Urothelium cell line (cell line): ENCODE results near the gene ILK.

Experiments
- DNase-seq: peaks from one replicate; pipeline ENCODE4 v3.0.0; 2011; ENCODE audit warnings: low spot score, mixed read lengths
- FAIRE-seq: peaks from 2 replicates; lab custom pipeline; 2011; peaks lifted over from hg19 to GRCh38; lab: Jason Lieb, UNC

The ILK gene

GRCh38 chr11:6572215-6572614 lies 31.4 kb upstream of the ILK start:
- FAIRE-seq (no peak), DNase-seq (no peak)

- DNase-seq = no peak
- no peak for FAIRE-seq
Measured at GRCh38 chr11:6574816-6575715, 28.5 kb upstream of the ILK start.

- no peak for DNase-seq
- no peak for FAIRE-seq
Measured at GRCh38 chr11:6576471-6577373, 26.9 kb upstream of the ILK start.

- DNase-seq (no peak), FAIRE-seq (no peak)
Measured at GRCh38 chr11:6578134-6578533, 25.4 kb upstream of the ILK start.

- no peak for FAIRE-seq
Measured at GRCh38 chr11:6579681-6580080, 23.9 kb upstream of the ILK start.

GRCh38 chr11:6583584-6583983 lies 20.0 kb upstream of the ILK start:
- no peak for FAIRE-seq
- DNase-seq = no peak

More at GRCh38 chr11:6579681-6580080, 23.9 kb upstream of the ILK start:
- no peak for DNase-seq

- FAIRE-seq = no peak
- no peak for DNase-seq
Measured at GRCh38 chr11:6584528-6584927, 19.0 kb upstream of the ILK start.

- no peak for FAIRE-seq
- no peak for DNase-seq
Measured at GRCh38 chr11:6586434-6587359, 16.9 kb upstream of the ILK start.

- DNase-seq (no peak), FAIRE-seq (no peak)
Measured at GRCh38 chr11:6587360-6587953, 16.1 kb upstream of the ILK start.

GRCh38 chr11:6588018-6588417 lies 15.6 kb upstream of the ILK start:
- DNase-seq (no peak), FAIRE-seq (no peak)

GRCh38 chr11:6594142-6594768 lies 9.3 kb upstream of the ILK start:
- FAIRE-seq = no peak

GRCh38 chr11:6596239-6596877 lies 7.2 kb upstream of the ILK start:
- no peak for DNase-seq
- FAIRE-seq = no peak

More at GRCh38 chr11:6594142-6594768, 9.3 kb upstream of the ILK start:
- no peak for DNase-seq

GRCh38 chr11:6598555-6598954 lies 5.0 kb upstream of the ILK start:
- FAIRE-seq = no peak
- DNase-seq = no peak

GRCh38 chr11:6599449-6599848 lies 4.1 kb upstream of the ILK start:
- FAIRE-seq (no peak), DNase-seq (no peak)

- DNase-seq (no peak), FAIRE-seq (no peak)
Measured at GRCh38 chr11:6599881-6600390, 3.6 kb upstream of the ILK start.

GRCh38 chr11:6601041-6601461 lies 2.5 kb upstream of the ILK start:
- FAIRE-seq (no peak), DNase-seq (no peak)

GRCh38 chr11:6602096-6602940 lies 1.3 kb upstream of the ILK start:
- FAIRE-seq (no peak), DNase-seq (no peak)

- FAIRE-seq (no peak), DNase-seq (peak; percentile 57)
Measured at GRCh38 chr11:6604081-6604626, 580 bp downstream of the ILK start.
